ENCODE data around the gene SLIT3.

- TF ChIP-seq CTCF (IDR thresholded peaks at IDR 0.05; ENCODE audit: low read depth, low read length) (no peak), EZH2phosphoT487 (IDR thresholded peaks at IDR 0.05; ENCODE audit: low read depth) (no peak)
These were observed 17.6 kb upstream of the SLIT3 start for GRCh38 chr5:169318556-169318955.
